H1 (cell line): Measurements from ENCODE around the gene DTX4.

ENCODE experiments used
- BRCA1 ChIP-seq: IDR thresholded peaks from 2 replicates; pipeline ENCODE4 v1.6.1; 2012; ENCODE audit warnings: low read depth, low read length, improper control_type of control experiment
- CEBPB ChIP-seq: IDR thresholded peaks from 2 replicates; pipeline ENCODE4 v1.6.1; 2012; ENCODE audit warnings: low read depth, low read length
- NRF1 ChIP-seq: IDR thresholded peaks from 2 replicates; pipeline ENCODE4 v1.6.1; 2011; ENCODE audit warnings: mild to moderate bottlenecking, low read depth, low read length, improper control_type of control experiment
- POLR2A ChIP-seq, 2 experiments: IDR thresholded peaks; 1 replicate in 1 of 2; 2 replicates in 1 of 2; pipeline ENCODE4 v1.6.1; 2011; ENCODE audit warnings: low read depth in 2 of 2, low read length in 2 of 2, mild to moderate bottlenecking in 2 of 2; ENCODE audit errors: control extremely low read depth in 1 of 2
- POLR2AphosphoS5 ChIP-seq: IDR thresholded peaks from 2 replicates; pipeline ENCODE4 v1.6.1; 2011; ENCODE audit warnings: low read depth, low read length

GRCh38 chr11:59255281-59255680 is 83.3 kb downstream of the DTX4 start:
- TF ChIP-seq BRCA1 (no peak), NRF1 (no peak), POLR2A (IDR thresholded peaks at IDR 0.05; ENCODE audit: control extremely low read depth in 1 of 2, low read depth in 2 of 2, low read length in 2 of 2) (no peak), POLR2AphosphoS5 (no peak), CEBPB (no peak)
